Erythroblast (primary cell): ENCODE measurements around the gene OSER1.

Experiments used
- GATA1 ChIP-seq: IDR thresholded peaks from 2 replicates; pipeline ENCODE4 v1.6.1; 2011; ENCODE audit warnings: low read depth, mild to moderate bottlenecking, control low read depth, low read length, moderate library complexity
- POLR2A ChIP-seq: IDR thresholded peaks from 2 replicates; pipeline ENCODE4 v1.6.1; 2011; ENCODE audit warnings: mild to moderate bottlenecking, low read length

GRCh38 chr20:44222027-44222426 is 11.5 kb upstream of the OSER1 start:
- no peak for TF ChIP-seq POLR2A
- TF ChIP-seq GATA1: no peak
